Activated CD8-positive, alpha-beta memory T cell treated with anti-CD3 and anti-CD28 coated beads for 24 hours (primary cell): ENCODE results near the gene LRFN2.

Source experiments
- DNase-seq: peaks from one replicate; pipeline ENCODE4 v3.0.0-alpha.2; 2020

LRFN2 gene

DNA sequence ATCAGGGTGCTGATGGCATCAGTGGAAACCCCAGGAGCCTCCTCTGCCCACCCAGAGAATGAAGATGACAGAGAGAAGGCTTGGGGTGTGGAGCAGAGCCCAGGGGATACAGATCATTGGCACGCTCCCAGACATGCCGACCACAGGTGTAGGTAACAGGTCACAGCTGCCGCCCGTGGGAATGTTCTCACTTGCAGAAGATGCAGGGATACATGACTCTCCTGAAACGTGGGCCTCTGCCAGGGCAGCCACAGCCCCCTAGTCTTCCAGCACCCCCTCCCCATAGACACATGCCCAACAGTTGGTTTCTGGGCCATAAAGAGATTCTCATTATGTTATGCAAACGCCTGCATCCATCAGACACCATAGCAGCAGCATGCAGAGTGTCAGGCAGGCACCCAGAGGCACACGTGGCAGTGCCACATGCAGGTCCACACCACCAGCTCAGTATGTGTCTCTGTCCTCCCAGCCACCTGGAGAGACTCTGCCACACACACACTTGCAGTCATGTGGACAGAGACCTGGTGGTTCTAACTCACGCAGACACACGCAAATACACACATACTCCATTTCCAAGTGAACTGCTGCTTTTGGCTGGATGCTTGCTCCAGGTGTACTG is 45.5 kb downstream of the LRFN2 start:
- DNase-seq, result no peak

DNA sequence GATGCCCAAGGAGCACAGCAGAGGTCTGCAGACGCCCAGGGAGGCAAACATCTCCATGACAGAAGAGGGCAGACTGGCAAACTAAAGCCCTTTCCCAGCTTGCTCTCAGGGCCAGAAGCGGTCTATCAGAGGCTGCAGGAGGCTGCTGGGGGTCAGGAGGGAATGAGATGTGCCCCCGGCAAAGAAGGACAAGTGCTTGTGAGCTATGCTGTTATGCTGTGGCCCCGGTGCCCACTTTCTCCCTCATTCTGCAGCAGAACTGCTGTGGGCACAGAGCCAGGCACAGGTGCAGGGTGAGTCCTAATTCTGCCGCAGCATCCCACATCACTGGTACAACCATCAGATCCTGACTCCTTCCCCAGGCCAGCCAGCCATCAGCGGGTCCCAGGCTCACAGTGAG is 46.4 kb downstream of the LRFN2 start:
- DNase-seq, result no peak

DNA sequence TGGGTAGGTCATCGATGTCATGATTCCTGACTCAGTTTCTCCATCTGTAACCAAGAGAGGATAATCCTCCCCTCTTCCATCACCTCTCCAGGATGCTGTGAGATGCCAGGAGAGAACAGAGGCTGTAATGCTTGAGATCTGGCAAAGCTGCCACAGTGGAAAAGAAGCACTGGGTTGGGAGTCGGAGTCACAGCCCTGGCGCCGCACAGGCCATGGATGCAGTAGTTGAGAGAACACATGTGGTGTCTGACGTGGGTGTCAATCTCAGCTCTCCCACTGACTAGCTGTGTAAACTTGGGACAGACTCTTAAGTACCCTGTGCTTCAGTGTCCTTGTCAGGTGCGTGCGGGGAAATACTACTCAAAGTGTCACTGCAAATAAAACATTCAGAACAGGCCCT is 47.3 kb downstream of the LRFN2 start:
- DNase-seq, result no peak

DNA sequence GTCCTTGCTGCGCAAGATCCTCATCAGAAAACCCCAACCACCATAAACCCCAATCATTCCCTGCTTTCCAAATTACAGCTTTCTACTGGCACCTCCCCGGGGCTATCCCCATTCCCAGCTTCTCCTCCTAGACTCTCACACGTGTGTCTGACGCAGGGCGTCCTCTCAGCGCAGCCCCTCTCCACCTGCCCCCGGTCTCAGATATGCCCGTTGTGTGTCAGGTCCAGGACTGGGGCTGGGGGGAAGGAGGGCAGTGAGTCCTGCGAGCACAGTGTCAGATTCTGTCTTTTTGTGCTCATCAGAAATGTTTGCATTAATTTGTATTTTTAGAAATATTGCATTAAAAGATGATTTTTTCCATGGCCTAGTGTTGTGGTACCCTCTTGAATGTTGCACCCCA is 48.6 kb downstream of the LRFN2 start:
- DNase-seq, result no peak

DNA sequence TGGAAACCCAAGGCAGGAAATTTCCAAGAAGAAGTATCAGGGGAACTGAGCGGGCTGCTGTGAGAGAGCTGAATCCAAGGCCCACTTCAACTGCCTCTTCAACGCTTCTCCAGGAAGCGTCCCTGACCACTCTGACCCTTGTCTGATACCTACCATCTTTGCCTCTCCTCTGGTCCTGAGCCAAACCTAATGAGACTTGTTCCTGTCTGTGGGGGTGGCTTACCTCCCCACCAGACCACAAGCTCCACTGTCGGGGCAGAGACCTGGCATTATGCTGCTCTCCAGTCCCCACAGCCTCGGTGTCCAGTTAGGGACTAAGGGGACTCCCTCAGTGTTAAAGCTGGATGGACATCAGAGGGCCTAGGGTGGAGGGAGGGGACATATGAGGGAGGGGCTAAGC is 49.7 kb downstream of the LRFN2 start:
- no peak for DNase-seq

DNA sequence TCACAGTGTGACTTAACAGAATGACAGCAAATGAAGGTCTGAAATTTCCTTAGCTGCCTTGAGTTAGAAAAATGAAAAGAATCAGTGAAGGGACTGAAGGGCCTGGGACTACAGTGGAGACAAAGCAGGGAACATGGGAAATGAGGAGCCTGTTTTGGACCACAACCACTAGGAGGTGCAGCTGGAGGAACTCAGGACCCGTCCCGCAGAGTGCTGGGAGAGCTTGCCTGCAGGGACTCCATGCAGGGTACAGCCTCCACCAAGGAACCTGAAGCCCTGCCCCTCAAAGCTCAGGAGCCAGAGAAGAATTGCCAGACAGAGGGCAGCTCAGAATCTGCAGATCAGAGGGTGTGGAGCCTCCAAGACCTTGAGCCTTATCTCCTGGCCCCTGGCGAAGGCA is 50.7 kb downstream of the LRFN2 start:
- no peak for DNase-seq

DNA sequence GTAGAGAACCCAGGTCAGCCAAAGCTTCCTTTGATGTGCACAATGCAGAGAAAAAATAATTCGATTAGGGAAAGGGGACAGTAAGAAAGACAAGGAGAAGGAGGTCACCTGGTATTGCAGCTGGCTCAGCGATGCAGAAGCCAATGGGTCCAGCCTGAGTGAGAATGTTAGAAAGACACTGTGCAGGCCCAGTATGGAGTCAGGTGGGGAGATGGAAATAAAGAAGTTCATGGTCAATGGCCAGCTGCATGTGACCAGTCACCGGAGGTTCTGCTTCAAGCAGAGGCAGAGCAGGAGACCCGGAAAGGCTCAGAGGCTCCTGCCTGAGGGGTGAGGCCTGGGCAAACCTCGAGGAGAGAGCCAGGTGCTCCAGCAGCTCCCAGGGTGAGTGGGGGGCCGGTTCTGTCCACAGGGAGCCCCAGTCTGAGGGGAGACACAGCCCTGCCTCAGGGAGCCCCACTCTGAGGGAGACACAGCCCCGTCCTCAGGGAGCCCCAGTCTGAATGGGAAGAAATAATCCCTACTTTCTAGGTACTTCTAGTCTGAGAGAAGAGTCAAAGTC is 51.3 kb downstream of the LRFN2 start:
- no peak for DNase-seq

DNA sequence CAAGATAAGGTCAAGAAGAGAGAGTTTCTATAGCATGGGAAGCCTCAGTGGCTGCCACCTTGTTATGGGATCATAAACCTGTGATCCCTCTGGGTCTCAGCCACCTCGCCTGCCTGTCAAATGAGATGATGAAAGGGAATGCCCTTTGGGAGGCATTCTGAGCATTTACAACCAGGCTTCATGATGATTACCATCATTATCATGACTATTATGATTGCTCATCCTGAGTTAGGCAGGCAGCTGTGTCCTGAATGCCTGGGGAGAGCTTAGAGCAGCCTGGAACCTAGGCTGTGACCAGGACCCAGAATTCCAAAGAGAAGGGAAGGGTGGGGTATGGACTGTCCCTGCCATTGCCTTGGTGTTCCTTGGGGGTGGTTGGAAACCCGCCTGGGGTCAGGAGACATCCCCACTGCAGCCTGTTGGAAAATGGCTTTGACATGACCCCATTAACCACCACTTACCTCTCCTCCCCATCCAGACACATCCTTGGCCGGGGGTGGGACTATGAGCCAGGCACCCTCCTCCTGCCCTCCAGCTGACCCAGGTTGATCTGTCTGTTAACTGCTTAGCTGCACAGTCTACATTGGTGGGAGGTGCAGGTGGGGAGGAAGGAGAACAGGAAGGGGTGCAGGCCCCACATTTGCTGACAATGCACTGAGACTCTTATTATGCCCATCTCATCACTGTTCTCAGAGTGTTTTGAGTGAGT is 51.9 kb downstream of the LRFN2 start:
- DNase-seq, result no peak

DNA sequence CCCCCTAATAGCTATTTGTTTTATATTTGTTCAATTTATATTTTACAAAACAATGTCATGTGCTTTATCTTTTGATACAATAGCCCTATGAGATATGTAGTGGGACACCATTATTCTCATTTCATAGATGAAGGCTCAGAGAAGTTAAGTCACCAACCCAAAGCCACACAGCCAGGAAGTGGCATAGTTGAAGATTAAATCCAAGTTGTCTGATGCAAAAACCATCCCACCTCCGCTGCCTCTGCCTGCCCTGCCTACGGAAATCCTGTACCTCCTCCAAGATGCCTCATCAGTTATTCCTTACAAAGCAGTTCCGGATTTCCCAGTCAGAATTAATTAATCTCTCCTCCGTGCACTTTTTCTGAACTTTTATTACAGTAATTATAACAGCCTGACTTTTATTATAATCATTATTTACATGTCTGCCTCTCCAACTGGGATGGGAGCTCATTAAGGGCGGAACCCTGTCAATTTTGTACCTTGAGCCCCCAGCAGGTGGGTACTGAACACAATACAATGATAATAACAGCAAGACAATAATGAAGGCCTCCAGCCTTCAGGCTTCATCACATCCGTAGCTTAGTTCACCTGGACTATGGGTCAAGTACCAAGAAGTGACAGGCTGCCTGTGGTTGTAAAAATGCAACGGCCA is 54.7 kb downstream of the LRFN2 start:
- DNase-seq, result no peak

DNA sequence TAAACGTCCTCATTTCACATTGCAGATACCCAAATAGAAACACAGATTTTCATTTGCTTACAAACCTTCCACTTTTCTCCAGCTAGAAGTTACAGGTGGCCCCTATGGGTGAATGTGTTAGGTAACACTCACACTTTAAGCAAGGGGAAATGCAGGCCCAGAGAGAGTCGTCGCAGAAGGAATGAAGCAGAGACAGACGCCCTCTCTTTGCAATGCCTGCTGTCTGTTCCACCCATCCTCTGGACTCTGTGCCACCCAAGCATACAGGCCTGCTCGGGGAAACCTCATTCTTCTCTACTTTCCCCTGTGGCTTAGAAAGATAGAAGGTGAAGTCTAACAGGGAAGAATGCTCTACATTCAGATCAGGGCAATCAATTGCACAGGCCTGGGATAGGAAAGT is 57.2 kb downstream of the LRFN2 start:
- DNase-seq, result no peak

DNA sequence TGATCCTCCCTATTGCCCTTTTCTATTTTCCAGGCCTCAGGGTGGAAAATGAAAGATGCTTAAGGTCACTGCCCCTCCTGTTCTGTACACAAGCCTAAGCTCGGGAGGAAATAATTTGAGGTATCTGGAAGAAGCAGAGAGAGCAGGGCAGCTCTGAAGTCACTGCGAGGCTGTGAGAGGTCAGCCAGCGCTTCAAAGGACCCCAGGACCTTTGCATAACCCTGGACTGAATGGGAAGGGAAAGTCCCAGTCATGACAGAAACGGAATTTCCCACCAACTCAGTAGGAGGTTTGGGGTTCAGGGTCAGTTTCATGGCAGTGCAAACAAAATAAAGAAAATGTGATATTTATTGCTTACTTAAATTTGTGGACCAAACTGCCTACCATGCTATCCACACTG is 58.1 kb downstream of the LRFN2 start:
- no peak for DNase-seq

DNA sequence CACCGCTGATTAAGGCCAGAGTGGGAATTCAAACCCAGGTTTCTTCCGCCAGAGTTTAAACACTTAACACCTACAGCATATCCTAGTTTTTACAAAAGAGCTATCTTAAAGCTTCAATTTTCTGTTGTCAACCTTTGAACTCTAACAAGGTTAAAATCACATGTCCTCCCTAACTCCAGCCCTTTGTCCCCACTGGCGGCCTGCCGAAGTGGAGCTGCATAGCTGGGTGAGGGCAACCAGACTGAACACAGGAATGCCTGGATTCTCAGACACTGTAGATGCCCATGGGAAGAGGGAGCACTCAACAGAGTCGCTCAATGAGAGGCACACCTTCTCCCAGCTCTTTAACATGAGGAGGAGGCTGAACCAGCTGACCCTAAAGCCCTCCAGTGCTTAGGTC is 59.1 kb downstream of the LRFN2 start:
- no peak for DNase-seq

DNA sequence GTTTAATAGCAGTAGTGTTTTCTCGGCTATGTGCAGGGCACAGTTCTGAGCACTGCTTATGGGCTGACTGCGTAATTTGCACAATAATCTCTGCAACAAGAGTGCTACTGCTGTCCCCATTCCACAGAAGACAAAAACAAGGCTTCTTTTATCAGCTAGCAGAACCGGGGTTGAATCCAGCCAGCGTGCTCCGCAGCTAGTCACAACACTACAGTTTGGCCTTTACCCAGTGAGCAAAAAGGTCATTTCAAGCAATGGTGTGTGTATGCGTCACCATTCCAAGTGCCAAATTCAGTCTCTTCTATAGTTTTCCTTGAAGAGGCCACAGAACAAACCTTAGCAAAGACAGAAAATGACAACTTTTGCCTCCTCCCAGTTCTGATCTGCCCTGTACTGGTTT is 61.1 kb downstream of the LRFN2 start:
- no peak for DNase-seq

DNA sequence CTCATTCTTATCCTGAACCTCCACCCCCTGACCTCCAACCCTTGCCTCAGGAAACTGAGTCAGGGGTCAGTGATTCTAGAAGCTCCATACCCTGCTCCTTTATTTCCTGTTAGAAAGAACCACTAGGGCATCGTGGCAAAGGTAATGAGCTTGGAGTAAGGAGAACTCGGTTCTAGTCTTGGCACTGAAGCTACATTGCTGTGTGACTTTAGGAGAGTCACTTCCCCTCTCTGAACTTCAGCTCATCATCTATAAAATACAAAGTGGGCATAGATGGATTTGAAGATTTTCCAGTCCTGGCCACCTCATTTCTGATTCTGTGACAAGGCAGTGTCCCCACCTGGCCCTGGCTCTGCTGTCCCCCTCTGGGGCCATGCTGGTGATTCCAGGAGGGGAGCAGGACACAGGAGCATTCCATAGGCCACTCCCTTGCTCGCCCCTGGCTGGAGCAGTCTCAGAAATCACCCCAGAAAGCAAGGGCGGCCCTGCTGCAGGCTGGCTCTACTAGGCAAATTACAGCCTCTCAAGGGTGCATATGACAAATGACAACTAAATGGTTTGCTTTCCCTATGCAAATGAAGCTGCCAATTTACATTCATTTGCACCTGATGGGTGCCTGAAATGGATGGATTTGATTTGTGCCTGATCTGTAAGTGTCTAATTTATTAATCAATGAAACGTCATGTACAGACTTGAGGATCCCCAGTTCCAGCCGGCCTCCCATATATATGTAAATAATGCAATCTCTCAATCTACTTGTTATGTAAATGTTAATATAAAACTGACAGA is 62.2 kb downstream of the LRFN2 start:
- DNase-seq, result no peak

DNA sequence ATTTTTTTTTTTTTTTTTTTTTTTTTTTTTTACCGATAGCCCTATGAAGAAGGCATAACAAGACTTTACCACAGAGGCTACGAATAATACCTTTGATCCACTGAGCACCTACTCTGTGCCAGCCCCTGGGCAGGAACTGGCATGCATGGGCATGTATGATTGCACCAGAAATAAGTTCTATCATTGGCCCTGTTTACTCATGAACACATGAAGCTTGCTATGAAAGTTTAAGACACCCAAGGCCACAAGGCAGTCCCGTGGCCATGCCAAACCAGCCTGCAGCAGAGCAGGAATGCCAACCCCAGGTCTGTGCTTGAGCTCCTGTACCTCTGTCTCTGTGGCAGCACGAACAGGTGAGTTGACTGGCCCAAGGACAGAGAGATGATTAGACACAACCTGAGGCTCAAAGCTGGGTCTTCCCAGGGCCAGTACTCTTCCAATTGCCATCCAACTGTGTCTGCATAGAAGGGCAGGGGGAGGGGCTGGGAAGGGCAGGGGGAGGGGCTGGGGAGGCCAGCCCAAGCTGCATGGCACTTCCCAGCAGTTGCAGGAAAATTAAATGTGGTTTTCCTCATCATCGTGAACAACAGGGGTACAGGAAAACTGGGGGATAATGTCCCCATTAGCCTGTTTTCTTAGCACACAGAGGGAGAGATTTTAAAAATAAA is 63.5 kb downstream of the LRFN2 start:
- DNase-seq, result no peak

DNA sequence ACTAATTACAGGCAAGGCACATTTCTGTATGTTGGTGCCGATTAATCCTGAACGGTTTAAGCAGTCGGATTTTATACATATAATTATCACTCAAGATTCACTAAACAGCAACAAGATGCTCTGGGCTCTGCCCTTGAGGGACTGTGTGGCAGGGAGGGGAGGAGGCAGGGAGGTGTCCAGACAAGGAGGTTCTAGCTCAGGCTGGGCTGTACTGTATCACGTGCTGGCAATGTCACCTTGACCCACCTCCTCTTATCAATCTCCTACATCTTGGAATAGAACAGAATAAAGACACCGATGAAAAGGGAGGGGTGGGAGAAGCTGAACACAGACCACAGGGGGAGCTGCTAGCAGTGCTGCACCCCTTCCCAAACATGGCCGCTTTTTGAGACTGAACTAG is 65.7 kb downstream of the LRFN2 start:
- DNase-seq, result no peak

DNA sequence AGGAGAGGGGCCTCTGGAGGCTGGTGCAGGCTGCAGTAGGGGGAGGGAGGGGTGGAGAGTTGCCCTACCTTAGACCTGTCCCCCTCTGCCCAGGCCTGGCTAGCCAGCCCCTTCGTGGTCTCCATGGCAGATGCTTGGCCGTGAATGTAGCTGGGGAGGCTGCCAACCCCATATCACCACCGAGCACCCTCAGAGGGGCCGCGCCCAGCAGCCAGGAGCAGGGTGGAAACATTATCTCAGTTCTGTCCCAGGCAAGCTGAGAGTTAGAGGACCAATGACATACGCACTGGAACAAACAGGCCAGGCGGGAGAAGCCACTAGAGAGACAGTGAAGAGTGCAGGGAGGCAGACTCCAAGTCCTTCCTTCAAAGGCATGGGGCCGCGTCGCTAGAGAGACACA is 66.5 kb downstream of the LRFN2 start:
- no peak for DNase-seq

DNA sequence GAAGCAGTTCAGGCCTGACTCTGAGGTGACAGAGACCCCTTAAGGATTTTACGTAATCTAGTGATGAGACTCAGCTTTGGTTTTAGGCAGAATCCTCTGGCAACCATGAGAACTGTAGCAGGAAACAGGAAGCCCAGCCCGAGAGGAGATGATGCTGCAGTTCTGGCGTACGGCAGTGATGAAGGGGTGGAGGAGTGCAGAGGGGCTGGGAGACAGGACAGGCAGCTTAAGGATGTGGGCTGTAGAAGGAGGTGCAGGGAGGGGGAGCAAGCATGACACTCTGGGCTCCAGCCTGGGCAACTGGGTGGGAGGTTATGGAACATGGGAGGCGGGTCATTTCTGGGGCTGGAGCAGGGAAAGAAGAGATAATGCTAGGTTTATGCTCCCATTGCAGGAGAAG is 67.1 kb downstream of the LRFN2 start:
- DNase-seq, result no peak

DNA sequence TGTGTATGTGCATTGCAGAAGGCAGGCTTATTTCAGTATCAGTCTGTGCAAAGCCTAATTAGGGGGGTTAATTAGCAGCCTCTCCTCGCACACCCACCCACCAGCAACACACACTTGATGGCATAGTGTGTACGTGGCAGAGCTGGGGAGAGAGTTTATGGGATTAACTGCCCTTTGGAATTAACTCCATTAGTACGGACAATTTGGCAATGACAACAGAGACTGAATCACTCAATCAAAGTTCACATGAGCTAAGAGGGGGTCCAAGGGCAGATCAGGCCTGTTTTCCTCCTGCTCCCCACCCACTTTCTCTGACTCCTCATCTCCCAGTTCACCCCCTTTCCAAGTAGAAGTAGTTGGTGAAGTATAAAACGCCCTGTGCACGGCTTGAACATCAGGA is 69.5 kb downstream of the LRFN2 start:
- no peak for DNase-seq

DNA sequence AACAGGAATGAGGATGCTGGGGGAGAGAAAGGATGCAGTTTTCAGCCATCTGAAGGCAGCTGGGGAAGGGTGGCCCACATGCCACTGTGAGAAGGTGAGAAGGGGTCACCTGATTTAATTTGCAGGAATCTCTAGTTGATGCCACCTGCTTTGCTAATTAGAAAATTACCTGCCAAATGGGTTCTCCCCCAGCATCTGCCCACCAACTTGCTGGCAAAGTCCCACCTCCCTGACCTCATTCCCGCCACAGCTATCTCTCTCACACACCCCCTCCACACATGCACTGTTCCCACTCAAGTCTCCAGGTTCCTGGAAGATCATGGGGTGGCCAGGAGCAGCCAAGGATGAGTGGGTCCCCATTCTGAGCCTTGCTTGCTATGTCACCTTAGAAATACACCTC is 70.7 kb downstream of the LRFN2 start:
- DNase-seq, result no peak

DNA sequence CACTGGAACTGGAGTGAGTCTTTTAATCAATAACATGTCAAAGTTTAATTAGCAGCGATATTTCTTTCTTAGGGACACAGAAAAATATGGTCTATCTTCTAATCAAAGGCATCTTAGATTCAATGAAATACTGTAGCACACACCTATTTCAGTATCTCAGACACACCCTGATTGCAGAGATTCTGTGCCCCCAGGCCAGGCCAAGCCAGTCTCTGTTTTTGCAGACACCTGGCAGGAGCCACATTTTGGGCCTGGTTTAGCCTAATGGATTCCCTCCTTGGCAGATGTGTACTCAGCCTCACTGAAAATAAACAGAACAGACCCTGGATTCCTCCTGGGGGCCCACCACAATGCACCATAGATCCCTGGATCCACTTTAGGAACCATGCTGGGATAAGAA is 74.8 kb downstream of the LRFN2 start:
- DNase-seq, result no peak

DNA sequence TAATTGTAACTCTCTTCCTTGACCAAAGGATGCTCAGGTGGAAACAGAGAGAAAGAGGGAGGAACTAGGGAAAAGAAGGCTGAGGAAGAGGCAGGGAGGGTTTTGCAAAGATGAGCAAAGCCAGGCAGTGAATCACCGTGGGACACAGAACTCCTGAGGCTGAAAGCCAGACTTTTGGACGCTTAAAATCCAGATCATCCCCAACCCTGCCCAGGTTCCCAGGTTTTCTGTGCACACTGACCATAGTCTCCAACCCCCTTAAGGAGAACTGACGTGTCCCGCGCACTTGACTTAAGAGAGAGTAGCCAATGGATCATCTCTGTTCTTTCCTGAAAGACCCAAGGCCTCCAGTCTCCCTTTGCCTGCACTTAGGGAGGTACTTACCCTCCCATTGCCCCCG is 75.3 kb downstream of the LRFN2 start:
- DNase-seq, result no peak

DNA sequence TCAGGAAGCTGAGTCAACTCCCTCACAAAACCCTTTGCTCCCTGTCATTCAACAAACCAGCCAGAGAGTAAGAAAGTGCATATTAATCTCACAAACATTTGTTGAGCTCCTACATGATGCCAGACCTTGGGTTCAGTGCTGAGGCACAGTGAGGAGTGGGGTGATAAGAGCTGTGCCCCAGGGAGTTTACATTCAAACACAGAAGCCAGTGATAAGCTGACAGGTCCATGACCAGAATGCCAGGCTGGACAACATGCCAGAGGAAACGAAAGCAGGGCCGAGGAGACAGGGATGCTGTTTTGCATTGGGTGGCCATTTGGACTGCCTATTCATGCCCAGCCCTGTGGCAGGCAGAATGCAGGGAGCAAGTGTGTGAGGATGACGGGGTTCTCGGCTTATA is 76.7 kb downstream of the LRFN2 start:
- DNase-seq, result no peak
